ENCODE data around the gene GABBR2.

DNA sequence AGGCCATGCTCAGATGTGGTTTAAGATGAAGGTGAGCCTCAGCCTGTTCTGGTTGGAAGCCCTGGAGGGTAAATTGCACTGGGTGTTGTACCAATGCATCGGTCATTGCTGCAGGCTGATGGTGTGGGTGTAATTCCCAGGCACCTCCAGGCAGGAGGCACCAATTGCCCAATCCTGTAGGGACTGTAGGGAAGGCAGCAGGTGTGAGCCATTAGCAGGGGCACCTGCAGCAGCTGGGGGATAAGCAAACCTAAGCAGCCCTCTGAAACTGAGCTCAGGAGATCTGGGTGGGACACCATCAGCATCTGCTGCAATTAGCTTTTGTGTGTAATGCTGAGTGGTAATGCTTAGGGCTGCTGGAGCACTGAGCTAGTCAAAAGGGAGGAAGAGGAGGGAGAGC lies 263.2 kb downstream of the GABBR2 start:
- no peak for TF ChIP-seq POLR2A (IDR thresholded peaks at IDR 0.05)
- TF ChIP-seq, protein P1, sequence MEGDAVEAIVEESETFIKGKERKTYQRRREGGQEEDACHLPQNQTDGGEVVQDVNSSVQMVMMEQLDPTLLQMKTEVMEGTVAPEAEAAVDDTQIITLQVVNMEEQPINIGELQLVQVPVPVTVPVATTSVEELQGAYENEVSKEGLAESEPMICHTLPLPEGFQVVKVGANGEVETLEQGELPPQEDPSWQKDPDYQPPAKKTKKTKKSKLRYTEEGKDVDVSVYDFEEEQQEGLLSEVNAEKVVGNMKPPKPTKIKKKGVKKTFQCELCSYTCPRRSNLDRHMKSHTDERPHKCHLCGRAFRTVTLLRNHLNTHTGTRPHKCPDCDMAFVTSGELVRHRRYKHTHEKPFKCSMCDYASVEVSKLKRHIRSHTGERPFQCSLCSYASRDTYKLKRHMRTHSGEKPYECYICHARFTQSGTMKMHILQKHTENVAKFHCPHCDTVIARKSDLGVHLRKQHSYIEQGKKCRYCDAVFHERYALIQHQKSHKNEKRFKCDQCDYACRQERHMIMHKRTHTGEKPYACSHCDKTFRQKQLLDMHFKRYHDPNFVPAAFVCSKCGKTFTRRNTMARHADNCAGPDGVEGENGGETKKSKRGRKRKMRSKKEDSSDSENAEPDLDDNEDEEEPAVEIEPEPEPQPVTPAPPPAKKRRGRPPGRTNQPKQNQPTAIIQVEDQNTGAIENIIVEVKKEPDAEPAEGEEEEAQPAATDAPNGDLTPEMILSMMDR (IDR thresholded peaks at IDR 0.05) = no peak
